Measurements from ENCODE around the gene TMEM161A.

GRCh38 chr19:19083413-19084178, 54.7 kb downstream of the TMEM161A start:
- no peak for TF ChIP-seq CTCF (tag by site-specific recombination; IDR thresholded peaks at IDR 0.05)
- no peak for TF ChIP-seq HIC1 (tag by site-specific recombination; IDR thresholded peaks at IDR 0.05)
- no peak for TF ChIP-seq ZNF202 (tag by site-specific recombination; IDR thresholded peaks at IDR 0.05; ENCODE audit: borderline replicate concordance)
- no peak for TF ChIP-seq ZNF514 (tag by site-specific recombination; IDR thresholded peaks at IDR 0.05)
- TF ChIP-seq ZNF335 (tag by site-specific recombination; conservative IDR thresholded peaks at IDR 0.05), result no peak

Data from HEK293 (cell line).